ENCODE data around the gene NECAP2.
"Not testable (repeated sequence)": the region's sequence is repeated elsewhere in the genome, so short reads cannot be mapped to it uniquely, and the experiment has no call there.

The NECAP2 gene

DNA sequence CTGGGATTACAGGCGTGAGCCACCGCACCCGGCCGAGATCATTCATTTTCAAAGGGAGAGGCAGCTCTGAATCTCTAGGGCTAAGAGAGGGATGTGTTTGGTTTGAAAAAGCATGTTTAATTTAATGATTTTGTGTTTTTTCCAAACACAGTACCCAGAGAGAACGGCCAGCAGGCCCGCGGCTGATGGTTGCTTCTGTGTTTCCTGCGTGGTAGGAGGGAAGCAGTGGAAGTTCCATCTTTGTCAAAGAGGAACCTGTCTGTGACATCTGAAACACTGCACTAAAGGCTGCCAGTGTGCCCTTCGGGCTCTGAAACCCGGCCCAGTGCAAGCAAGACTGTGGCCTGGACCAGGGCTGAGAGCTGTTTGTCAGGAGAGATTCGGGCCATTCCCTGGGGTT lies 59.9 kb downstream of the NECAP2 start:
- DNase-seq, result not testable (repeated sequence)

GRCh38 chr1:16500975-16501374 lies 60.5 kb downstream of the NECAP2 start:
- DNase-seq, result not testable (repeated sequence)

- DNase-seq, result not testable (repeated sequence)
These were observed 60.9 kb downstream of the NECAP2 start for GRCh38 chr1:16501446-16501845.

DNA sequence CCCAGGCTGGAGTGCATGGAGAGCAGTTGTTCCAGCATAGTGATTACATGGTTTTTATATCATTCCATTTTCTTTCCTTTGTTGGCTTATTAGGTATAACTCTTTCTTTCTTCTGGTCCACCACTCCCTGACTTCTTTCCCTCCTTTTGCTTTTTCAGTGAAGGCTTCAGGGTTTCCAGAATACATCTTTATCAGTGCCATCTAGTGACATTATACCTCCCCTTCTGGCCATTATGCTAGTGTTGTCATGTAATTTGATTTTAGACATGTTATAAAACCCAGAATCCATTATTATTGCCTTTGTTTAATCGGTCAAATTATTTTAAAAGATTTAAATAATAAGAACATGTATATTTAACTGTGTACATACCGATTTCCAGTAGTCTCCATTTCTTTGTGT lies 63.0 kb downstream of the NECAP2 start:
- DNase-seq, result no peak

DNA sequence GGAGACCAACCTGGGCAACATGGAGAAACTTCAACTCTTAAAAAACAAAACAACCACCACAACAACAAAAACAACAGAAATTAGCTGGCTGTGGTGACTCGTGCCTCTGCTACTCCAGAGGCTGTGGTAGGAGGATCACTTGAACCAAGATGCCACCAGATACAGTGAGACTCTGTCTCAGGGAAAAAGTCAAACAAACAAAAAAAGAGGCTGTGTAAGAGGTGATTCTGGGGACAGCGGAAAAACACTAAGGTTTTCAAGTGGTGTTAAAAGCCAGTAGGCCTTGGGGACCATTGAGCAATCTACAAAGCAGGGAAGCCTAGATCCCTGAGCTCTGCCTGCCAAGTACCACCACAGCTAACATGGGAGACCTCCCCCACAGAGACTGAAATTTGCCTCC lies 65.3 kb downstream of the NECAP2 start:
- DNase-seq, result not testable (repeated sequence)

GRCh38 chr1:16506364-16507136 lies 66.0 kb downstream of the NECAP2 start:
- not testable (repeated sequence) for DNase-seq

GRCh38 chr1:16508861-16509445 lies 68.4 kb downstream of the NECAP2 start:
- not testable (repeated sequence) for DNase-seq

Measured in NCI-H187 (cell line).